CD14-positive monocyte (primary cell): ENCODE results near the gene LRRC18. TPM values are rescaled to one million over a fixed set of nuclear protein-coding genes. Genes with fewer than 3 reads are reported as not detected.

Experiments
- DNase-seq, 3 donors: peaks; one replicate each; pipeline ENCODE4 v3.0.0-alpha.2; 2011 to 2022
- H2AFZ ChIP-seq: 2 replicates; pipeline ENCODE4 v1.6.0; 2012; ENCODE audit warnings: mild to moderate bottlenecking, low read depth, low read length, inconsistent platforms; ENCODE audit not compliant: insufficient read depth, poor library complexity, severe bottlenecking
- H3K27ac ChIP-seq, 2 donors: 1 replicate in 1 of 2; 2 replicates in 1 of 2; pipeline ENCODE4 v1.5.1; 2012 to 2013; ENCODE audit warnings: low read length in 2 of 2, control low read depth in 1 of 2, inconsistent platforms in 1 of 2, low read depth in 1 of 2, mild to moderate bottlenecking in 1 of 2
- H3K27me3 ChIP-seq, 2 donors: one replicate each; pipeline versions ENCODE4 v1.6.0 to v1.6.1; 2011 to 2013; ENCODE audit warnings: low read length in 2 of 2; ENCODE audit not compliant: control insufficient read depth in 2 of 2, insufficient read depth in 2 of 2
- H3K36me3 ChIP-seq, 2 donors: replicated peaks in 1 of 2; 1 replicate in 1 of 2; 2 replicates in 1 of 2; pipeline versions ENCODE4 v1.5.1 to v1.6.1; 2012 to 2013; ENCODE audit warnings: low read length in 2 of 2, control low read depth in 1 of 2, inconsistent platforms in 1 of 2, mild to moderate bottlenecking in 1 of 2; ENCODE audit not compliant: insufficient read depth in 2 of 2, control insufficient read depth in 1 of 2
- H3K4me1 ChIP-seq, 2 donors: 1 replicate in 1 of 2; 2 replicates in 1 of 2; pipeline versions ENCODE4 v1.5.1 to v1.6.1; 2012 to 2013; ENCODE audit warnings: low read length in 2 of 2, control low read depth in 1 of 2, inconsistent platforms in 1 of 2, mild to moderate bottlenecking in 1 of 2, moderate library complexity in 1 of 2; ENCODE audit not compliant: insufficient read depth in 2 of 2, control insufficient read depth in 1 of 2
- H3K4me2 ChIP-seq: replicated peaks from 2 replicates; pipeline ENCODE3; 2012; ENCODE audit warnings: low read length, moderate library complexity, mild to moderate bottlenecking; ENCODE audit not compliant: poor library complexity, severe bottlenecking; ENCODE audit errors: extremely low read depth
- H3K4me3 ChIP-seq, 3 experiments: fragments of 200-600 bp in 1 of 3; sonication (generic) in 1 of 3; replicated peaks in 1 of 3; 1 replicate in 2 of 3; 2 replicates in 1 of 3; pipeline ENCODE4 v1.5.1; 2011 to 2013; ENCODE audit warnings: low read length in 3 of 3, mild to moderate bottlenecking in 3 of 3, control low read depth in 2 of 3, low read depth in 2 of 3, inconsistent platforms in 1 of 3, moderate library complexity in 1 of 3
- H3K79me2 ChIP-seq: 2 replicates; pipeline ENCODE4 v1.6.0; 2012; ENCODE audit warnings: mild to moderate bottlenecking, control low read depth, inconsistent platforms, low read length, moderate library complexity; ENCODE audit not compliant: insufficient read depth
- H3K9ac ChIP-seq: 2 replicates; pipeline ENCODE4 v1.6.0; 2017; ENCODE audit warnings: low read length, mild to moderate bottlenecking; ENCODE audit not compliant: insufficient read depth, poor library complexity, severe bottlenecking
- H3K9me3 ChIP-seq, 2 donors: replicated peaks in 1 of 2; 1 replicate in 1 of 2; 2 replicates in 1 of 2; pipeline versions ENCODE4 v1.5.1 to v1.6.1; 2012 to 2013; ENCODE audit warnings: low read length in 2 of 2, control low read depth in 1 of 2; ENCODE audit not compliant: control insufficient read depth in 1 of 2, insufficient read depth in 1 of 2
- H4K20me1 ChIP-seq: 2 replicates; pipeline ENCODE4 v1.6.0; 2012; ENCODE audit warnings: mild to moderate bottlenecking, low read length, control low read depth, moderate library complexity; ENCODE audit not compliant: insufficient read depth
- H3K27ac Mint-ChIP-seq, 7 donors: one replicate each; pipeline ENCODE4 v1.8.0; 2020; ENCODE audit warnings: mild to moderate bottlenecking in 7 of 7, mixed read lengths in 7 of 7, moderate library complexity in 6 of 7, inconsistent platforms in 2 of 7
- H3K27me3 Mint-ChIP-seq, 3 donors: one replicate each; pipeline ENCODE4 v1.8.0; 2021 to 2022; ENCODE audit warnings: low read depth in 3 of 3, mild to moderate bottlenecking in 3 of 3, mixed read lengths in 3 of 3, moderate library complexity in 3 of 3, inconsistent platforms in 1 of 3
- H3K36me3 Mint-ChIP-seq, 2 donors: one replicate each; pipeline ENCODE4 v1.8.0; 2020; ENCODE audit warnings: mixed read lengths in 2 of 2, inconsistent platforms in 1 of 2, mild to moderate bottlenecking in 1 of 2
- H3K4me1 Mint-ChIP-seq: one replicate; pipeline ENCODE4 v1.8.0; 2020; ENCODE audit warnings: mild to moderate bottlenecking, mixed read lengths
- H3K4me3 Mint-ChIP-seq, 2 donors: one replicate each; pipeline ENCODE4 v1.8.0; 2020; ENCODE audit warnings: mild to moderate bottlenecking in 2 of 2, mixed read lengths in 2 of 2, moderate library complexity in 1 of 2
- H3K9me3 Mint-ChIP-seq, 7 donors: one replicate each; pipeline ENCODE4 v1.8.0; 2020 to 2022; ENCODE audit warnings: mixed read lengths in 7 of 7, mild to moderate bottlenecking in 6 of 7, moderate library complexity in 6 of 7, inconsistent platforms in 2 of 7
- WGBS: methylation state at CpG from one replicate; pipeline ENCODE4 v1.1.5; 2013; ENCODE audit warnings: missing lambda C conversion rate; ENCODE audit not compliant: insufficient coverage; 5-methylcytosine and 5-hydroxymethylcytosine counted together
- intact Hi-C, 2 donors: fragments of 100-400 bp; cut with micrococcal nuclease; formaldehyde crosslinking; loops; one replicate each; pipeline versions ENCODE4 v1.15.0 to v1.15.1; 2023
- polyA plus RNA-seq, 3 donors: library from polyadenylated mRNA; depleted of rRNA in 1 of 3; unstranded in 2 of 3; stranded (reverse) in 1 of 3; fragments of 300-500 nt in 2 of 3; fragments of >200 nt in 1 of 3; fragmentation: Illumina TruSeq in 2 of 3; gene quantifications; 1 replicate in 2 of 3; 2 replicates in 1 of 3; pipeline ENCODE4 v1.2.3, GENCODE V29; 2012 to 2021
- TF ChIP-seq, protein P1 (sequence below): fragments of 200-600 bp; IDR thresholded peaks from one replicate; pipeline ENCODE4 v1.8.0; 2022; ENCODE audit warnings: antibody characterized with exemption, mild to moderate bottlenecking

Gene LRRC18
- polyA plus RNA-seq, 3 donors: not detected

DNA sequence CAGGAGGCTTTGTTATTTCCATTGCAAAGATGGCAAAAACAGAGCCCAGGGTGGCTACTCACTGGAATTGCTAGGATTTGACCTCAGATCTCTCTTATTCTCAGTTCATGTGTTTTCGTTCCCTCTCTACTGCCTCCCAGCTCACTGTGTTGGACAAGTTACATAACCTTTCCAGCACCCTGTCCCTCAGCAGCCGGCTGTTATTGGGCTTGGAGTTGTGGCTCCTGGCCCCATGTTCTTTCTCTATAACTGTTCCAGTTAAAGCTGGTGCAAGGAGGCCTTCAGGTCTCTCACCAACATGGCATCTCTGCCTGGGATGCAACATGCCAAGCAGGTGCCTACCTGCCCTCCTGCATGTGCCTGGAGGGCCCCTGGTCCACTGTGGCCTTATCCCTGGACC lies 56.8 kb downstream of the LRRC18 start:
- H3K27ac Mint-ChIP-seq: no peak overlapping the region
- H2AFZ ChIP-seq: no peak overlapping the region
- no peak overlapping the region for H3K4me3 Mint-ChIP-seq
- no peaks in the 10 kb centered on the region for H3K79me2 ChIP-seq
- no CpG with 5 or more reads among the region's 2 CpGs for WGBS
- H3K4me1 ChIP-seq: no peaks in the 10 kb centered on the region
- no peak overlapping the region for H3K27ac ChIP-seq
- H3K9ac ChIP-seq: no peak overlapping the region
- intact Hi-C loops: no loop called here
- DNase-seq: no peak
- H3K27me3 ChIP-seq: no peaks in the 10 kb centered on the region
- H3K9me3 ChIP-seq: no peaks in the 10 kb centered on the region
- TF ChIP-seq, protein P1, sequence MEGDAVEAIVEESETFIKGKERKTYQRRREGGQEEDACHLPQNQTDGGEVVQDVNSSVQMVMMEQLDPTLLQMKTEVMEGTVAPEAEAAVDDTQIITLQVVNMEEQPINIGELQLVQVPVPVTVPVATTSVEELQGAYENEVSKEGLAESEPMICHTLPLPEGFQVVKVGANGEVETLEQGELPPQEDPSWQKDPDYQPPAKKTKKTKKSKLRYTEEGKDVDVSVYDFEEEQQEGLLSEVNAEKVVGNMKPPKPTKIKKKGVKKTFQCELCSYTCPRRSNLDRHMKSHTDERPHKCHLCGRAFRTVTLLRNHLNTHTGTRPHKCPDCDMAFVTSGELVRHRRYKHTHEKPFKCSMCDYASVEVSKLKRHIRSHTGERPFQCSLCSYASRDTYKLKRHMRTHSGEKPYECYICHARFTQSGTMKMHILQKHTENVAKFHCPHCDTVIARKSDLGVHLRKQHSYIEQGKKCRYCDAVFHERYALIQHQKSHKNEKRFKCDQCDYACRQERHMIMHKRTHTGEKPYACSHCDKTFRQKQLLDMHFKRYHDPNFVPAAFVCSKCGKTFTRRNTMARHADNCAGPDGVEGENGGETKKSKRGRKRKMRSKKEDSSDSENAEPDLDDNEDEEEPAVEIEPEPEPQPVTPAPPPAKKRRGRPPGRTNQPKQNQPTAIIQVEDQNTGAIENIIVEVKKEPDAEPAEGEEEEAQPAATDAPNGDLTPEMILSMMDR: no peak
- H3K4me3 ChIP-seq: no peak overlapping the region
- H3K9me3 Mint-ChIP-seq: peaks cover 0 to 3% (median 0%) of the 10 kb centered on the region in 7 donors
- peaks cover 31 to 82% of the 10 kb centered on the region in 2 donors for H3K36me3 ChIP-seq
- no peak overlapping the region for H3K4me2 ChIP-seq
- H3K4me1 Mint-ChIP-seq: peaks cover 6% of the 10 kb centered on the region
- H4K20me1 ChIP-seq: no peaks in the 10 kb centered on the region
- H3K27me3 Mint-ChIP-seq: peaks cover 0 to 3% (median 1%) of the 10 kb centered on the region in 3 donors
- H3K36me3 Mint-ChIP-seq: peaks cover 48 to 76% of the 10 kb centered on the region in 2 donors

DNA sequence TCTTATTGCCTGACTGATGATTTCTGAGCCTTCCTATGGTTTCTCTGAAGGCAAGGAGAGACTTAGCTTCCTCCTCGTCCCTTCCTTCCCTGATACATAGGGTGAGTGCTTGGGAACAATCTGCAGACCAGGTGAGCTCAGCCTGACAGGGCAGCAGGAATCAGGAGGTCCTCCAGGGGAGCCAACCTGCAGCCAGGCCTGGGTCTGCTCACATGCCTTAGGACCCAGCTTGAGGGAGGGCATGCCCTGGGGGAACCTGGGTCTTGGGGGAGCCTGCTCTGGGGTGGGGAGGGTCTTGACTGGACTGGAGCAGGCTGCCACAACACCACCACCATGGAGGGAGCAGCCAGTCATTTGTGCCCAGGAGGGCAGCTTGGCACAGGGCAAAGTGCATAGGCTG lies 57.7 kb downstream of the LRRC18 start:
- WGBS: no CpG with 5 or more reads among the region's 1 CpG
- Mint-ChIP-seq H3K4me1 (peaks cover 6% of the 10 kb centered on the region), H3K9me3 (peaks cover 0 to 3% (median 0%) of the 10 kb centered on the region in 7 donors), H3K36me3 (peaks cover 53 to 76% of the 10 kb centered on the region in 2 donors), H3K27ac (peak overlapping the region in 1 of 7 donors; percentile 80), H3K27me3 (peaks cover 0 to 3% (median 1%) of the 10 kb centered on the region in 3 donors), H3K4me3 (no peak overlapping the region)
- Histone ChIP-seq H3K79me2 (no peaks in the 10 kb centered on the region), H2AFZ (no peak overlapping the region), H3K4me3 (no peak overlapping the region), H3K9ac (no peak overlapping the region), H3K27ac (peak overlapping the region in 1 of 2 donors; percentile 59), H4K20me1 (no peaks in the 10 kb centered on the region), H3K4me1 (no peaks in the 10 kb centered on the region), H3K4me2 (no peak overlapping the region), H3K27me3 (no peaks in the 10 kb centered on the region), H3K36me3 (peaks cover 40 to 87% of the 10 kb centered on the region in 2 donors), H3K9me3 (no peaks in the 10 kb centered on the region)
- intact Hi-C loops: no loop called here
- no peak for DNase-seq
- TF ChIP-seq, protein P1: no peak
